ENCODE data around the gene SPACA4.

DNA sequence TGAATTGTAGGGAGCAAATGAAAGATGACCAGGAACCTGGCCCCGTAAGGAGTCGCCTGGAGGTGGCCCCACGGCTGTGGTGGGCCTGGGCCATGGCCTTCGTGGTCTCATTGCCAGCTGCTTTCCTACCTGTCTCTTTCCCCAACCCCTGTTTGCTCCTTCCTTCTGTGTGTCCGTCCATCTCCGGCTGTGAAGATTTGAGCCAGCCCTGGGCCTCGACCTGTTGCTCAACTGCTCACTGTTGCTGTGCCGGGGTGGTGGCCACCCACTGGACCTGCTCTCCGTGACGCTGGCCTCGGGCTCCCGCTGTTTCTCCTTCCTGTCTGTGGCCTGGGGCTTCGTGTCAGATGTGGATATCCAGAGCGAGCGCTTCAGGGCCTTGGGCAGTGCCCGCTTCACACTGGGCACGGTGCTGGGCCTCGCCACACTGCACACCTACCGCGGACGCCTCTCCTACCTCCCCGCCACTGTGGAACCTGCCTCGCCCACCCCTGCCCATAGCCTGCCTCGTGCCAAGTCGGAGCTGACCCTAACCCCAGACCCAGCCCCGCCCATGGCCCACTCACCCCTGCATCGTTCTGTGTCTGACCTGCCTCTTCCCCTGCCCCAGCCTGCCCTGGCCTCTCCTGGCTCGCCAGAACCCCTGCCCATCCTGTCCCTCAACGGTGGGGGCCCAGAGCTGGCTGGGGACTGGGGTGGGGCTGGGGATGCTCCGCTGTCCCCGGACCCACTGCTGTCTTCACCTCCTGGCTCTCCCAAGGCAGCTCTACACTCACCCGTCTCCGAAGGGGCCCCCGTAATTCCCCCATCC, 22.1 kb downstream of the SPACA4 start:
- TF ChIP-seq POLR2A (IDR thresholded peaks at IDR 0.05; ENCODE audit: low read depth, low read length) (no peak), POLR2AphosphoS5 (IDR thresholded peaks at IDR 0.05; ENCODE audit: low read depth, low read length) (no peak)

All from GM12892 (cell line).